CD4-positive, alpha-beta T cell treated with Interleukin-12 subunit alpha and Interleukin-12 subunit beta, for 1 hour (primary cell): ENCODE measurements around the gene TCERG1L.

Experiments
- DNase-seq: peaks from one replicate; pipeline ENCODE4 v3.0.0-alpha.2; 2020

TCERG1L gene

GRCh38 chr10:131206111-131206995, 105.2 kb downstream of the TCERG1L start:
- no peak for DNase-seq

- no peak for DNase-seq
Measured at GRCh38 chr10:131205556-131205955, 106.0 kb downstream of the TCERG1L start.

- no peak for DNase-seq
Measured at GRCh38 chr10:131204406-131205152, 106.9 kb downstream of the TCERG1L start.

GRCh38 chr10:131203456-131204357, 107.8 kb downstream of the TCERG1L start:
- no peak for DNase-seq

- no peak for DNase-seq
Measured at GRCh38 chr10:131202990-131203389, 108.5 kb downstream of the TCERG1L start.

- no peak for DNase-seq
Measured at GRCh38 chr10:131201741-131202515, 109.6 kb downstream of the TCERG1L start.

GRCh38 chr10:131200856-131201470, 110.6 kb downstream of the TCERG1L start:
- no peak for DNase-seq

GRCh38 chr10:131199646-131200045, 111.9 kb downstream of the TCERG1L start:
- no peak for DNase-seq

GRCh38 chr10:131198843-131199242, 112.7 kb downstream of the TCERG1L start:
- DNase-seq: no peak

GRCh38 chr10:131198401-131198800, 113.1 kb downstream of the TCERG1L start:
- no peak for DNase-seq

GRCh38 chr10:131196176-131196885, 115.2 kb downstream of the TCERG1L start:
- DNase-seq: no peak

- no peak for DNase-seq
Measured at GRCh38 chr10:131195558-131196159, 115.9 kb downstream of the TCERG1L start.

- DNase-seq: no peak
Measured at GRCh38 chr10:131195116-131195515, 116.4 kb downstream of the TCERG1L start.

GRCh38 chr10:131193923-131194322, 117.6 kb downstream of the TCERG1L start:
- no peak for DNase-seq

GRCh38 chr10:131188494-131188893, 123.0 kb downstream of the TCERG1L start:
- DNase-seq: no peak

GRCh38 chr10:131187926-131188325, 123.6 kb downstream of the TCERG1L start:
- no peak for DNase-seq

GRCh38 chr10:131187274-131187673, 124.2 kb downstream of the TCERG1L start:
- no peak for DNase-seq

- no peak for DNase-seq
Measured at GRCh38 chr10:131186547-131187253, 124.8 kb downstream of the TCERG1L start.

GRCh38 chr10:131184503-131184902, 127.0 kb downstream of the TCERG1L start:
- DNase-seq: no peak

GRCh38 chr10:131183546-131184045, 127.9 kb downstream of the TCERG1L start:
- DNase-seq: no peak
